NCI-H1417 (cell line): ENCODE data around the gene SLC6A12.

ENCODE experiments used
- DNase-seq, 3 experiments: peaks; one replicate each; lab custom pipeline; 2025; lab: John Stamatoyannopoulos, UW

SLC6A12 gene

GRCh38 chr12:163406-163986 is 50.5 kb downstream of the SLC6A12 start:
- peak in 1 of 3 experiments; percentile 15 for DNase-seq

- DNase-seq: peak in 2 of 3 experiments; percentile 13 to 38
Measured at GRCh38 chr12:162467-163307, 51.3 kb downstream of the SLC6A12 start.

- DNase-seq: no peak
Measured at GRCh38 chr12:161823-162222, 52.1 kb downstream of the SLC6A12 start.

DNA sequence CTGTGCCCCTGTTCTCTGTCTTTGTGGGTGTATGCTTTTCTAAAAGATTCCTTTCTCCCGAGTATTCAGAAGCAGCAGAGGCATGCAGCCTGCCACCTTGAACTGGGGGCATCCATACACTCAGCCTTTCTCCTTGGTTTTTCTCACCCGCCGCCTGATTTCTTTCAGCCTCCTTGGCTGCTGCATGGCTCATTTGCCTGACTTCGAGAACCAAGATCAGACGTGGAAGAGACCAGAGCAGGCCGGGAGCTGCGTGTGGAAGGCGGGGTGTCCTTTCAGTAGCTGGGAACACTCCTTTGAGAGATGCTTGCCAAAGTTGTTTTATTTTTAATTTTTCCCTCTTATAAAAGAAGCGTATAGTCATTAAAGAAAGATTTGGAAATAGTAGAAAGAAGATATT is 53.1 kb downstream of the SLC6A12 start:
- DNase-seq: no peak

DNA sequence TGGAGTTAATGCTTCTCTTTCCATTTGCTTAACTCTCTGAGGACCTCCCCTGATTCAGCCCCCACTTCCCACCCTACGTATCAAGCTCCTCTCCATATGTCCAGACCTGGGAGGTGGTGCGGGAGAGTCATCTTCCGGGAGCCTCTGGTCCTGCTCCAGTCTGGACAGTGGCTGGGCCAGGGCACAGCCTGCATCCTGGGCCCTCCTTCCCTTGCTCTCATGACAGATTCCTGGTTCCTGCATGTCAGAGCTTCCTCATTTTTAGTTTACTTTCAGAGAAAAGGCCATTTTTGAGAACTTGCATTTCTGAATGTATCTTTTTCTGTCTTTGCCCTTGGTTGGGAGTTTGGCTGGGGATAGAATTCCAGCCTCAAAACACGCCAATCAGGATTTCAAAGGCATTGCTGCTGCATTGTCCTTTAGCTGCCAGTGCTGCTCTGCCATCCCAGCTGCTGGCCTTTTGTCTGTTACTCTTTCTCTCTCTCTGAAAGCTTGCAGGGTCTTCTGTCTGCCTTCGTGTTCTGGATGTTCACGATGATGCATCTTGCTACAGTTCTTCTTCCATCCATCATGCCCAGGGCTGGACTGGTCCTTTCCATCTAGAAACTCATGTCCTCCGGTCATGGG is 54.7 kb downstream of the SLC6A12 start:
- no peak for DNase-seq

DNA sequence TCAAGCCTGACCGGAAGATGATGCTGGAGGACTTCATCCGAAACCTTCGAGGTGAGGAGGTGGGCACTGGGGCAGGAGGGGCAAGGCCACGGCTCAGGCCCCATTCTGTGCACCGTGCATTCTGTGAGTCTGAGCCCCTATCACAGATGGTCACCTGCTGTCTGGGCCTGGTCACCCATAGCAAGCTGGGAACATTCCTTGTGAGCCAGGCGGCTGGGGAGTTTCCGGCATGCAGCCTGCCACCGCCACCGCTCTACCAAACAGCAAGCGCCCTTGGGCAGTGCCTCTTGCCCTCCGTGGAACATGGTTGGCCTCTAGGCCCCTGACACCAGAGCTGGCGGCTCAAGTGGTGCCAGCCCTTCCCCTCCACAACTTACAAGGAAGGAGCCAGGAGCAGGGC is 56.3 kb downstream of the SLC6A12 start:
- no peak for DNase-seq

- DNase-seq: no peak
Measured at GRCh38 chr12:156945-157344, 57.0 kb downstream of the SLC6A12 start.

- DNase-seq: no peak
Measured at GRCh38 chr12:155646-156045, 58.3 kb downstream of the SLC6A12 start.

GRCh38 chr12:155006-155405 is 59.0 kb downstream of the SLC6A12 start:
- no peak for DNase-seq

DNA sequence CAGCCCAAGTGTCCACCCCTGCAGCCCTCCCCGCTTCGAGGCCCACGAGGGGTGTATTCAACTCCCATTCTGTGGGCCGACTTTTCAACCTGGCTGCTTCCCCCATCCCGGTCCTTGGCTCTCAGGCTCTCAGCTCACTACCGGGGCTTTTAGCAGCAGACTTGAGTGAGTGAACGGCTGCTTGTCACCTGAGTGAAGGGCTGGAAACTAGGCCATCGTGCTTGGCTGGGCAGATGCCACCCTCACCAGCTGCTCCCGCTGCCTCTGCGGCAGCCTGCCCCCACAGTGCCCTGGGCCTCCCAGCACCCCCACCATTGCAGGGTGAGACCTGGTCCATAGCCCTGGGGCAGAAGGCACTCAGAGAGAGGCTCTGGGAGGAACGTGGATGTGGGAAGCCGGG is 59.9 kb downstream of the SLC6A12 start:
- no peak for DNase-seq

DNA sequence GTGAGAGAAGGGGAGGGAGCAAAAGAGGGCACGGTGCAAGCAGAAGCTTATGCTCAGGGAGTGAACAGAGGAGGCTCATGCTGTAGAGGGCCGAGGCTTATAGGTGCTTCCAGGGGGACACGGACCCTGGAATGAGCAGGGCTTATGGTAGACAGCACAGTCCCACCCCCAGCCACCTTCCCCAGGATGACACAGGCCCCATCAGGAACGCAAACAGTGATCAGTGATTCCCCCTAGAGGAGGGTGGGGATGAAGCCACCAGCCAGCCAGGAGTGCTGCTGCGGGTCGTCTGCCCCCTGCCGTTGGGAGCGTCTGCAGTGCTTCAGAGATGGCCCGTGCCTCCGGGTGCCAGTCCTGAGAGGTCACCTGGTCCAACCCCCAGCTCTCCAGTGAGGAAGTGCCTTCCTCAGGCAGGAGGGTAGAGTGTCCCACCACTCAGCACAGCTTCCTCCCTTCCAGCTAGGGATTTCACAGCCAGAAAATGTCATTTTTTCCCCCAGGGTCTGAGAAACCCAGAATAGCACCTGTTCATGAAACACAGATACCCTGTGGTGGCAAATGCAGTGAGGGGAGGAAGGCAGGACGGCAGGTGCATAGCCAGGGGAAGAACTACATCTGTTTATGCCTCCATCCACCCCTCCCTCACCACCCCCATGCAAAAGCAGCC is 60.7 kb downstream of the SLC6A12 start:
- peak; percentile 64 to 84 (median 71) for DNase-seq

DNA sequence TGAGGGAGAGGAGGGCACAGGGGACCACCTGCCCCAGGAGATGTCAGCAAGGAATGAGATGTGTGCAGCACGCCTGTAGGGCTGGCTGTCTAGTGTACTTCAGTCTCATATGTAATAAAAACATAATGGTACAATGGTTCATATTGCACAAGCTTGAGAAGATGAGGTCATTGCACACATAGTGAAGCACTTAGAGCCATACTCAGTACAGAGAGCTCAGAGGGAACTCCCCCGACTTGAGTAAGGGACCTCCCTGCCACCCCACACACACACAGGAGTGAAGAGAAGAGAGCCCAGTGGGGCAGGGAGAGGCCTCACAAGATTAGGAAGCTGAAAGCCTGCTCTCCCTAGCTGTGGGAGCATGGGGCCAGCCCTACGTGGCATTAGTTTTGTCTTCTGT is 61.5 kb downstream of the SLC6A12 start:
- DNase-seq: peak in 1 of 3 experiments; percentile 67

DNA sequence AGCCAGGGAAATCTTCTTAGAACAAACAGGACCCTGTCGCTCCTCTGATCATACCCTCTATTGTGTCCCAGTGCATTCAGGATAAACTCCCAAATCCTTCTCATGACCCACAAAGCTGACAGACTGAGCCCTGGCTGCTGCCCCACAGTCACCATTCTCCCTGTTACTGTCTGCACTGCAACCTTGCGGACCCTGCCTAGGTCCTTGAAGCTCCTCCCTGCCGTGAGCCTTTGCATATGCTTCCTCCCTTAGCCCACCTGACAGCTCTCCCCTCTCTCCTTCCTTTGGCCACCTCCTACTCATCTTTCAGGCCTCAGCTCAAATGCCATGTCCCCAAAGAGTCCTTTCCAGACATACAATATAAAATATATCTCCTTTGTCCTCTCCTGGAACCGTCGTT is 62.4 kb downstream of the SLC6A12 start:
- DNase-seq: no peak

DNA sequence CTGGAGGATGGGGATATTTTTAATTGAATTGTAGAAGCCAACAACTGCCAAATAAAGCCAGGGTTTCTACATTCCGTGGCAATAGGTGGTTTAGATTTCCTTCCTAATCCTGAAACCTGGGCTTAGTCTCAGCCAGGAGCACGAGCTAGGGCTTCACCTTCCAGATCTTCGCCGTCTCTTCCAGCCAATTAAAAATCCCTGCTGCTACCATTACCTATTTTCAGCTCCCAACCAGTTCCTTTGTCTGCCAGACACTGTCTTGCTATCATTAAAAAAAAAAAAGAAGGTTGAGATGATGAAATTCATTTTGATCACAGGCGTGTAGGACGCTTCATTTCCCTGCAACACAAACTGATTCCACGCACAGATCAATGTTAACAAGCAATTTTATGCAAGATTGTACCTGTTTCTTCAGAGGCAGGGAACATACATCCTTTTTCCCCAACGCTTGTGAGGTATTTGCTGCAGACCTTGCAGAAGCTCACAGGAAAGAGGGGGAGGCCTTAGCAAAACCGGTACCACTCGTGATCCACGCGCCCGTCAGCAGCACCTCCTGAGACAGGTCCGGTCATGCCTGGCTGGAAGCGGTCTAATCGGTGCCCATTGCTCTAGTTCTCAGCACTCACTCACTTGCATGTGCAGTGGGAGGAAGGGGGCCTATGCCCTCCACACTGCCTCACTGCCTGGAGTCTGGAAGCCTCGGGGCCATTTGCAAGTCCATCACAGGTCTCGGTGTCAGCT is 65.1 kb downstream of the SLC6A12 start:
- DNase-seq: no peak

DNA sequence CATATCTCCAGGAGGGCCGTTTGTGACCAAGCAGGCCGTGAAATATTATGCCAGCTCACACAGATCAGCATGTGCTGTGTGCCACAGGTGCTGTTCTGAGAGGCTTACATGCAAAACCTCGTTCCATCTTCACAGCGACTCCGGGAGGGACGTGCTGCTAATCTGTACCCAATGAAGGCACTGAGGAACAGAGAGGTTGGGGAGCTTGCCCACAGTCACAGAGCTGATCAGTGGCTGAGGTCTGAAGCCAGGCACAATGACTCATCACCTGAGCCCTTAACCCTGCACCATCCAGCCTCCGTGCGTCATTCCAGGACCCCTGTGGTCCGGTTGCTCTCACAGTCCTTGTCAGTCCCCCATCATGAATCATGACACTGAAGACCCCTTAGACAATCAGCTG is 66.7 kb downstream of the SLC6A12 start:
- no peak for DNase-seq

- DNase-seq: no peak
Measured at GRCh38 chr12:145369-145960, 68.5 kb downstream of the SLC6A12 start.

- peak in 1 of 3 experiments; percentile 72 for DNase-seq
Measured at GRCh38 chr12:144650-145284, 69.2 kb downstream of the SLC6A12 start.

DNA sequence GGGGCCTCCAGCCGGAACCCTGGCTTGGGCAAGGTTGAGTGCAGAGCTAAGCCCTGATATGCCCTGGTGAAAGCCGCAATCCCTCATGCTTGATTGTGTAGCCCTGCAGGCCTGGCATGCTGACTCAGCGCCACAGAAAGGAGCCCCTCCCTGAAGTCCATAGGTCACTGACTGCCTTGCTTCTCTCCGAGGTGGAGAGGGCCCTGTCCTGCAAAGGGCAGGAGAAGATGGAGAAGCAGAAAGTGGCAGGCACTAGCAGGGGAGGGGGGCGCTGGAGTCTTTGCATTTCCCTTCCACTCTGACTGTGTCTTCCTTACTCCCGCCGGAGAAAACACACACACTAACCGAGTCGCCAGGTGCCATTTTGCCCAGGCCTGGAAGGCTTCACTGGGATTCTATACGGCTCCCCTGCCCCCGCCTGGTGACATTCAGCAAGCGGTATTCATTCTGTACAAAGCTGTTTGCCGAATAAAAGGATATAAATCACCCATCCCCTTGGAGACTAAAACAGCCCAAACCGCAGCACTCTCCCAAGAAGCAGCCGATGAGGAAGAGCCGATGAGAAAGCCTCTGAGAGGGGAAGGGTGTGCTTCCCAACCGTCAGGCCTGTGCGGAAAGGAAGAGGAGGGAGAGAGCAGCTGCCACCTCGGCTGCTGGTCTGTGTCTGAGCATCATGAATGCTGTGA is 69.8 kb downstream of the SLC6A12 start:
- peak; percentile 31 to 92 (median 50) for DNase-seq

DNA sequence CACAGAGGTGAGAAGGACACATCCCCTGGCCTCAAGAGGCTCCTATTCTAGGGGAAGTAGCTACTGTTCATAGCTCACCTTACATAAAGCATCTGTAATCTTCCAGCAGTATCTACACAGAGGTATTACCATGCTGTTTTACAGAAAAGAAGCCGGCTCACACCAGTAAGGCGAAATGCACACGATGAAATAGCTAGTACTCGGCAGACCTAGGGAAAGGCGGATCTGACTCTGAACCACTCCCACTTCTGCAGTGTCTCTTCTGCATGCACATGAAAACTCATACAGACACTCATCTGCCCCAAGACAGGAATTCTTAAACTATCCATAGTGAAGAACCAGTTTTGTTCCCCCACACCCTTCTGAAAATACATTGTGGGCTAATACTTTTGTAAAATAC is 73.8 kb downstream of the SLC6A12 start:
- DNase-seq: no peak
